Omental fat pad (tissue), 4 donors: ENCODE data around the gene SLC30A1. TPM values are rescaled to one million over a fixed set of nuclear protein-coding genes. Genes with fewer than 3 reads are reported as not detected.

Source experiments
- ATAC-seq: fragments of 150-250 bp; one replicate; pipeline ENCODE4 v1.9.1; 2016; ENCODE audit warnings: mild to moderate bottlenecking, moderate library complexity; ENCODE audit not compliant: low FRiP score
- DNase-seq: peaks from one replicate; pipeline ENCODE4 v3.0.0-alpha.2; 2019; ENCODE audit warnings: low spot score
- total RNA-seq, 4 donors: library from RNA; depleted of rRNA; stranded (reverse); fragments of >200 nt; gene quantifications; one replicate each; pipeline ENCODE4 v1.1.0, GENCODE V29; 2016
- TF ChIP-seq, protein P1 (sequence below), 3 donors: fragments of 450-650 bp; IDR thresholded peaks; one replicate each; pipeline ENCODE4 v1.5.1; 2016 to 2017; ENCODE audit warnings: antibody characterized with exemption in 3 of 3, mild to moderate bottlenecking in 3 of 3, moderate library complexity in 2 of 3

Gene SLC30A1
- total RNA-seq, 4 donors from 2014 or later = 21.0 to 66.7 (median 37.1) TPM

DNA sequence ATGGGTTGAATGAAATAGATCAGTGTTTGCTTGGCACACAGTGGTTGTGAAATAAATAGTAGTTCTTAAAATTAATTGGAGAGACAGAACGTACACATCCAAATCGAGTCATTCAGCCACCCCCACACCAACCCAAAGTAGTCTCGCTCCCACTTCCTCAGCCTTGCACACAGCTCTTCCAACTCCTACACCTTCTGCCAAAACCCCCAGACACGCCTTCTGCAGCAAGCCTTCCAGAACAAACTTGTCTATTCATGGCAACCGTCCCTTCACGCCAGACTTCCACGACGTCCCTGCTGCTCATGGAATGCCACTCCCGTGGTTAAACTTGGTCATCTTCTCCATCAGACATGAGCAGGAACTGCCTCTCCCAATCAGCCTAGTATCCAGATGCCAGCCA, 49.5 kb downstream of the SLC30A1 start:
- DNase-seq (no peak), ATAC-seq (peak; percentile 54)
- TF ChIP-seq, protein P1, sequence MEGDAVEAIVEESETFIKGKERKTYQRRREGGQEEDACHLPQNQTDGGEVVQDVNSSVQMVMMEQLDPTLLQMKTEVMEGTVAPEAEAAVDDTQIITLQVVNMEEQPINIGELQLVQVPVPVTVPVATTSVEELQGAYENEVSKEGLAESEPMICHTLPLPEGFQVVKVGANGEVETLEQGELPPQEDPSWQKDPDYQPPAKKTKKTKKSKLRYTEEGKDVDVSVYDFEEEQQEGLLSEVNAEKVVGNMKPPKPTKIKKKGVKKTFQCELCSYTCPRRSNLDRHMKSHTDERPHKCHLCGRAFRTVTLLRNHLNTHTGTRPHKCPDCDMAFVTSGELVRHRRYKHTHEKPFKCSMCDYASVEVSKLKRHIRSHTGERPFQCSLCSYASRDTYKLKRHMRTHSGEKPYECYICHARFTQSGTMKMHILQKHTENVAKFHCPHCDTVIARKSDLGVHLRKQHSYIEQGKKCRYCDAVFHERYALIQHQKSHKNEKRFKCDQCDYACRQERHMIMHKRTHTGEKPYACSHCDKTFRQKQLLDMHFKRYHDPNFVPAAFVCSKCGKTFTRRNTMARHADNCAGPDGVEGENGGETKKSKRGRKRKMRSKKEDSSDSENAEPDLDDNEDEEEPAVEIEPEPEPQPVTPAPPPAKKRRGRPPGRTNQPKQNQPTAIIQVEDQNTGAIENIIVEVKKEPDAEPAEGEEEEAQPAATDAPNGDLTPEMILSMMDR (IDR thresholded peaks at IDR 0.05) = no peak

DNA sequence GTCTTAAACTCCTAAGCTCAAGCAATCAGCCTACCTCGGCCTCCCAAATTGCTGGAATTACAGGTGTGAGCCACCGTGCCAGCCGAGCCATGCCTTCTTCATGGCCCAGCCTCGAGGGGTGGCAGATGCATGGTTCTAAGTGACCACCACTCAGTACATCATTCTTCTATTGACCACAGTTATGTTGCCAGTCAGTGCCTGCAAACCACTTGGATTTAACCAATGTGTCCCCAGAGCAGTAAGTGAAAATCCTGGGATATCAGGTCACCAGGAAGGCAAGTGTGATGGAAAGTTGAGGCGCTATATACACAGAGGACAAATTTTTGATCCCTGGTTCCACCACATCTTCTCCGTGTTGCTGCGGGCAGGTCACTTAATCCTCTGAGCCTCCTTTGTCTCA, 50.0 kb downstream of the SLC30A1 start:
- ATAC-seq (no peak), DNase-seq (no peak)
- TF ChIP-seq, protein P1 (IDR thresholded peaks at IDR 0.05) = no peak

DNA sequence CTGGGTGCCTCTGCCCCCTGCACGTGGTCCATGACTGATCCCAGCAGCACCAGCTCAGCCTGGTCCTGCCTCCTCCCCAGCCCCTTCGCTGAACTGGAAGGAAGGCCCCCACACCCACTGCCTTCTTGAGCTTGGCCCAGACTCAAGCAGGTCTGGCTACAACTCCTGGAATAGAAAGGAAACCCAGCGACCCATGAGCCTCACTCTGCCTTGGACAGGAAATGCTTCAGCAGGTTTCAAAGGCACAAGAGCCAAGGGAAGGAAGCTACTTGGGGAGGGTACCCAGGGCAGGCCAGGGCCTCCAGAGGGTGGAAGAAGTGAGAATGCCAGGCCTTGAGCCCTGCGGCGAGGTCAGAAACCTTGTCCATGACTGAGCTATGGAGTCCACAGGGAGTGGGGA, 51.1 kb downstream of the SLC30A1 start:
- ATAC-seq (no peak), DNase-seq (no peak)
- TF ChIP-seq, protein P1 (IDR thresholded peaks at IDR 0.05) = no peak

DNA sequence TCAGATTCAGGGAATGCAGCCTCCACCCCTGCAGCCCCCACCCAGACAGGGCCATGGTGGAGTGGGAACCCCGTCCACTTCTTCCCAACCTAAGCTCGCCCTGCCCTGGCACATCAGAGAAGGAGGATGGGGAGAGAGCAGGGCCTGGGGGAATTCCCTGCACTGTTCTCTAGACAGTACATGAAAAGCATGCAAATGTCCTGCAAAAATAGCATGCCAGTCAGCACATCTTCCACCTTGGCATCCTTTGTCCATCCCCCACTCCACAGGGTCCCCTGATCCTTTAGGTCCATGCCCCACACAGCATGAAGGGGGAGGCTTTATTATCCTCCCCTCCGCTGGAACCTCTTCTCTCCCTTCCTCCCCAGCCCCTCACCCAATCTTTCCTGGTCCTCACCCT, 52.0 kb downstream of the SLC30A1 start:
- no peak for DNase-seq
- TF ChIP-seq, protein P1 (IDR thresholded peaks at IDR 0.05) = no peak
- ATAC-seq = no peak

DNA sequence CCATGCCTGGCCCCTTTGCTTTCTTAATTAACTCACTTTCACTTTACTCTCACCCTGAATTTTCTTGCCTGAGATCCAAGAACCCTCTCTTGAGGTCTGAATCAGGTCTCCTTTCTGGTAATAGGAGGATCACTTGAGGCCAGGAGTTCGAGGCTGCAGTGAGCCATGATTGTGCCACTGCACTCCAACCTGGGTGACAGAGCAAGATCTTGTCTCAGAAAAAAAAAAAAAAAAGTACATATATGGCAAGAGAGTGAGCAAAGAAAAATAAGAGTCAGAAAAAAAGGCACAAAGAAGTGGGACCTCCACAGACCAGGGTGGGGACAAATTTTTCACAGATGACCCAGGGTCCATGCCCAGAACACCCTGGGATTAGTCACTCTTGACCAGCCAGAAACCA, 52.9 kb downstream of the SLC30A1 start:
- TF ChIP-seq, protein P1 (IDR thresholded peaks at IDR 0.05) = no peak
- no peak for DNase-seq
- ATAC-seq = no peak

DNA sequence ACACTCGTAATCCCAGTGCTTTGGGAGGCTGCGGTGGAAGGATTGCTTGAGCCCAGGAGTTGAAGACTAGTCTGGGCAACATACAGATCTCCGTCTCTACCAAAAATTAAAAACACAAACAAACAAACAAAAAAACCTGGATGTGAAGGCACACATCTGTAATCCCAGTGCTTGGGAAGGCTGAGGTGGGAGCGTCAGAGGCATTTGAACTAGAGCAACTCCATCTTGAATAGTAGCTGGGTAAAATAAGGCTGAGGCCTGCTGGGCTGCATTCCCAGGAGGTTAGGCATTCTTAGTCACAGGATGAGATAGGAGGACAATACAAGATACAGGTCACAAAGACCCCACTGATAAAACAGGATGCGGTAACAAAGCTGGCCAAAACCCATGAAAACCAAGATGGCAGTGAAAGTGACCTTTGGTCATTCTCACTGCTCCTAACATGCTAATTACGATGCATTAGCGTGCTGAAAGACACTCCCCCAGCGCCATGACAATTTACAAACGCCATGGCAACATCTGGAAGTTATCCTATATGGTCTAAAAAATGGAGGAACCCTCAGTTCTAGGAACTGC, 53.8 kb downstream of the SLC30A1 start:
- ATAC-seq = no peak
- TF ChIP-seq, protein P1 (IDR thresholded peaks at IDR 0.05) = no peak
- no peak for DNase-seq

DNA sequence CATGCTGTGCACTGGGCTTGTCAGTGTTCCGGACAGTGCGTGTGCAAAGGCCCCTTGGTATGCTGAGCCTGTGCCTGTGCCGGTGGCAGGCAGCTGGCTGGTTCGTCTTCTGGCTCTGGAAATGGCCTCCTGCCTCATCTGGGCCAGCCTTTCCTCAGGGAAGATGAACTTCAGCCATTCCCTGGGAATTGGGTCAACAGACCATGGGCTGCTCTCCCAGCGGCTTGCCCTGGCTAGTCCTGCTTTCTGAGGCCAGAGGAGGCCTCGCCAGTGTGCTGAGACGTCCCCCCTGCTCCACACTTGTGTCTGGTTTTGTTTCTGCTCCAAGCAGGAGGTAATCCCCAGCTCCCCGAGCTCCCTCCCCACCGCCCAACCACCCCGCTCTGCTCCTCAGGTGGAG, 54.4 kb downstream of the SLC30A1 start:
- DNase-seq (no peak), ATAC-seq (no peak)
- TF ChIP-seq, protein P1 (IDR thresholded peaks at IDR 0.05) = no peak
